Measurements from ENCODE around the gene REC114. TPM values are rescaled to one million over a fixed set of nuclear protein-coding genes. Genes with fewer than 3 reads are reported as not detected.

REC114 gene
- total and polyA plus RNA-seq, 2 of the 8 experiments (the other 6 are each of a cell fraction or from before 2014, with no cell fraction given): 0.12 TPM; not detected in 1

GRCh38 chr15:73393336-73393735, 49.6 kb upstream of the REC114 start:
- no peak overlapping the region for H4K91ac ChIP-seq (replicated peaks; ENCODE audit: insufficient read length, low read length)
- H2BK20ac ChIP-seq (ENCODE audit: low read length): 0 out of 2 replicates have a peak overlapping the region, but pooled peaks have one; percentile 32
- no peaks in the 10 kb centered on the region; the same call in 1 of the 2 replicates for H3K23me2 ChIP-seq (ENCODE audit: low read depth, low read length)
- no peaks in the 10 kb centered on the region for H3K79me2 ChIP-seq (ENCODE audit: control insufficient read depth in 1 of 2, insufficient read depth in 2 of 2, low read length in 2 of 2)
- ChIA-PET CTCF (ENCODE audit: partially characterized antibody) (interaction anchor here (0.9 to 1.5 kb wide), 4 partner anchors 22 to 307 kb away, joined by 3 to 8 read pairs (median 4); no protein-coding TSS in a partner anchor), POLR2A (ENCODE audit: partially characterized antibody) (interaction anchor here (2.2 kb wide), 1 partner anchor 27 kb away, joined by 6 read pairs; no protein-coding TSS in a partner anchor)
- no peak overlapping the region for H3K56ac ChIP-seq (replicated peaks; ENCODE audit: insufficient read length, low read depth, low read length)
- H3K9ac ChIP-seq (replicated peaks in 1 of 4; ENCODE audit: extremely low read depth in 1 of 4, low read depth in 3 of 4, low read length in 3 of 4): no peak overlapping the region
- H3K4me1 ChIP-seq (replicated peaks in 1 of 4; ENCODE audit: control insufficient read depth in 3 of 4, insufficient read depth in 4 of 4, low read length in 3 of 4): peaks cover 4 to 19% (median 10%) of the 10 kb centered on the region in 4 experiments
- H3K23ac ChIP-seq (ENCODE audit: insufficient read length): no peak overlapping the region
- WGBS, 2 experiments (ENCODE audit: extremely low coverage in 1 of 2, insufficient coverage in 1 of 2, insufficient read length in 1 of 2, insufficient replicate concordance in 2 of 2, low coverage in 1 of 2, low lambda C conversion rate in 2 of 2, missing lambda C conversion rate in 1 of 2): 84% methylated on average over 2 of the region's 2 CpGs; no CpG with 5 or more reads in 1 of the 2 experiments
- H4K20me1 ChIP-seq (replicated peaks in 1 of 2; ENCODE audit: control insufficient read depth in 1 of 2, insufficient read depth in 2 of 2, low read length in 2 of 2): no peaks in the 10 kb centered on the region
- no peak overlapping the region for H2BK5ac ChIP-seq (ENCODE audit: low read depth, low read length)
- no peak overlapping the region for H3K4me2 ChIP-seq (ENCODE audit: insufficient read depth in 1 of 2, low read depth in 2 of 2, low read length in 2 of 2)
- TF ChIP-seq TAF1 (IDR thresholded peaks at IDR 0.05; ENCODE audit: low read depth, low read length) (no peak), NRF1 (IDR thresholded peaks at IDR 0.05; ENCODE audit: low read depth, low read length) (no peak), SAP30 (IDR thresholded peaks at IDR 0.05; ENCODE audit: insufficient read depth, insufficient replicate concordance, low read length) (no peak), EZH2 (IDR thresholded peaks at IDR 0.05; ENCODE audit: low read depth, low read length, severe bottlenecking) (no peak), MAFK (IDR thresholded peaks at IDR 0.05; ENCODE audit: low read depth, low read length) (no peak), BCL11A (IDR thresholded peaks at IDR 0.05; ENCODE audit: low read depth in 2 of 2, low read length in 2 of 2) (no peak), USF2 (IDR thresholded peaks at IDR 0.05; ENCODE audit: low read length) (no peak), CEBPB (IDR thresholded peaks at IDR 0.05; ENCODE audit: low read depth, low read length) (no peak)
- H3K27ac ChIP-seq (ENCODE audit: low read depth, low read length): no peak overlapping the region
- H4K8ac ChIP-seq (ENCODE audit: extremely low read depth, insufficient read depth, low read length): no peak overlapping the region
- no peak overlapping the region for H3K14ac ChIP-seq (ENCODE audit: insufficient read length)
- FAIRE-seq: no peak
- no peak overlapping the region for H3K4ac ChIP-seq (replicated peaks; ENCODE audit: insufficient read length, low read depth, low read length)
- no peaks in the 10 kb centered on the region for H3K79me1 ChIP-seq (ENCODE audit: low read depth, low read length)
- no peak overlapping the region for H3K18ac ChIP-seq (ENCODE audit: extremely low read depth, low read length)
- no peak overlapping the region for H2AK5ac ChIP-seq (ENCODE audit: low read depth, low read length)
- no peak overlapping the region for H2AFZ ChIP-seq (ENCODE audit: low read length)
- H3K36me3 ChIP-seq (ENCODE audit: control insufficient read depth in 2 of 4, insufficient read depth in 4 of 4, low read length in 3 of 4): no peaks in the 10 kb centered on the region
- no peak overlapping the region; the same call in 1 of the 2 replicates for H2BK12ac ChIP-seq (ENCODE audit: low read depth, low read length)
- H2BK120ac ChIP-seq (replicated peaks; ENCODE audit: low read depth, low read length): no peak overlapping the region
- H3K9me3 ChIP-seq (ENCODE audit: insufficient read depth in 2 of 2, low read depth in 1 of 2, low read length in 1 of 2): no peaks in the 10 kb centered on the region
- DNase-seq (ENCODE audit: low read depth in 1 of 2, low spot score in 2 of 2): no peak
- peak overlapping the region; percentile 61; the same call in 1 of the 2 replicates for H2BK15ac ChIP-seq (ENCODE audit: low read length)
- H3K27me3 ChIP-seq (replicated peaks in 1 of 4; ENCODE audit: control insufficient read depth in 3 of 4, extremely low read depth in 1 of 4, insufficient read depth in 3 of 4, low read length in 3 of 4): no peaks in the 10 kb centered on the region; a peak in 1 of 7 replicates
- H4K5ac ChIP-seq (ENCODE audit: insufficient read length, low read depth, low read length): no peak overlapping the region
- no peak overlapping the region for H3K4me3 ChIP-seq (ENCODE audit: extremely low read depth in 1 of 4, insufficient read depth in 2 of 4, low read depth in 3 of 4, low read length in 4 of 4)
